Pons (tissue), 1 donor: Measurements from ENCODE around the gene RPL37A.
A peak's percentile ranks its signal among the peaks of the same experiment; 100 is the strongest.

Experiments used
- DNase-seq: peaks from one replicate; pipeline ENCODE4 v3.0.0-alpha.2; 2016; ENCODE audit warnings: low spot score

RPL37A gene

DNA sequence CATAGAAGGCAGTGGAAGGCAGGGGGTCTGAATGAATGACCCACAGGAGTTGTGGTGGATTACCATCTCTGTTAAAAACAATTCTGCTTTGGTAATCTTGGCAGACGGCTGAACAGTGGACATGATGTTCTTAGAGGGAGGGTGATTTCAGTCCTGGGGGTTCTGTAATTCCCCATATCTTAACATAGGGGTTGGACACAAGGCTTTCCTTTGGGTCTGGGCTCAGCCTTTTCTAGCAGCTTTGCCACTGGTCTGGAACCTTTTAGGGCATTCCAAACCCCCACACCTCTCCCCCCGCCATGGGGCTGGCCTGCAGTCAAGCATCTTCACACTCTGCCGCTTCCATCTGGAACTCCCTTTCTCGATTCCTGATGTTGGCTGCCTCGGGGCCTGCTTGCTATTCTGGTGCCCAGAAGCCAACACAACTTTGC lies 50.3 kb downstream of the RPL37A start:
- peak; percentile 31 for DNase-seq

DNA sequence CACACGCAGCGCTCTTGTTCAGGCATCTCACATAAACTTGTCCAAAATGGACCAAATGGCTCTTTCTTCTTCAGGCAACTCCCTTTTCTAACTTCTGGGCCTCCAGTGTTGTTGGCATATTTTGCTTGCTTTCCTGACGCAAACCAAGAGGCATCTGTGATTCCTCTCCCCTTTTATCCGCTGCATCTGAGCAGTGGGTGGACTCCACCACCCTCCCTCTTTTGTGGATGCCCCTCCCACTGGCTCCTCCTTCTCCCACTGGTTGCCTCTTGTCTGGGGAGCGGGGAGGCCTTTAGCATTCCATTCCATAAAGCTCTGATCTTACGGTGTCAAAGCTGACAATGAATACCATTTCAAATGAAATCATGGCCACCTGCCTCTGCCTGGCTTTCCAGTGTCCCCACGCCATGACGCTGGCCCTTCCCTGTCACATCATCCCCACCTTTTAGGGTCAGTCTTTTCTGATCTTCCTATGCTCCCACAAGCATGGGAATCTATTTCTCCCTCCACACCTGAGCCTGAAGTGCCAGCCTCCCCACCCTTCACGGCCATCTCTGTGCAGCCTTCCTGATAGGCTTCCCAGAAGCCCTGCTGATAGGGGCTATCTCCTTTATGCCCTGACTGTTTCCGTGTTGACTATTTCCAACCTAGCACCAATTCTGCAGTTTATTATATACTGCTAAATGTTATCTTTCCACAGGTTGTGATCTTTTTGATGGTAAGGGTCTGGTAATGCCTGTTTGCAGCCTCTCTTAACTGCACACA lies 51.5 kb downstream of the RPL37A start:
- DNase-seq = no peak

DNA sequence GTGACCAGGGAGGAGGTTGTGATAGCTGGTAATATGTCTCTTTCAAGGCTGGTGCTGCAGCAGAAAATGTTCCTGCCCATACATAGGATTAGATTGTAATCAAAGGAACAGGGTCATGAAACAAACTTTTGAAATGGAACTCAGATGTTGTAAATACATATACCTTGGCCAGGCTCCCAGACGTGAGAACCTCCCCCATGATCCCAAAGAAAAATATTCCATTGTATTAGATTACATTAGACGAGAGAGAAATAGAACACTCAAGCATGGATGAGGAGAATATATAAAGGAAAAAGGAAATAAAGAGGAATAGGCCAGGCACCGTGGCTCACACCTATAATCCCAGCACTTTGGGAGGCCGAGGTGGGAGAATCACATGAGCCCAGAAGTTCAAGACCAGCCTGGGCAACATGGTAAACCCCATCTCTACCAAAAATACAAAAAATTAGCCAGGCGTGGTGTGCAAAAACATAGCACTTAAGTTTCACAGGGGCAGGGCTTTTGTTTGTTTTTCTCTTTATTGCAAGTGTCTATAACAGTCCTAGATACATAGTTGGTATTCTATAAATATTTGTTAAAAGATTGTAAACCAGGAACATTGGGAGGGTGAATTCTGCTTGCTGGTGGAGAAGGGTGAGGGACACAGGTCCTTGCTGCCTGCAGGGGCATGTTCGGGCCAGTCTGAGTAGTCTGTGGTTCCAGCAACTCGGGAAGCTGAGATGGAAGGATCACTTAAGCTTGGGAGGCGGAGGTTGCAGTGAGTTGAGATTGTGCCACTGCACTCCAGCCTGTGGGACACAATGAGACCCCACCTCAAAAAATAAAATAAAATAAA lies 52.8 kb downstream of the RPL37A start:
- DNase-seq = no peak

DNA sequence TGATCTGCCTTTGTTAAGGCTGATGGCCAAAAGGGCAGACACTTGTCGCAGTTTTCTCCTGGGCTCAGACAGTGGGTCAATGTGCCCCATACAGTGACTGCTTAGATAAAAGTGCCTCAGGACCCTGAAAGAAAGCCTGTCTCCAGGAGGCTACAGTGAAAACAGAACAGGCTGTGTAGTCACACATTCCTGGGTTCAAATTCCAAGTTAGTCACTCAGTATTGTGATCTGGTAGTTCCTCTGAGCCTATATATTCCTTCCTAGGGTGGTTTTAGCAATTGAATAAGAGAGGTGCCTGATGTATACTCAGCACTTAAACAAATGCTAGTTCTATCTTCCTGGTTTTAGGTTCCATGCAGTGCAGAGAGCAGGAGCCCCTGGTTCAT lies 54.4 kb downstream of the RPL37A start:
- DNase-seq = no peak
